GM12801 (cell line): ENCODE measurements around the gene AGR2.

Experiments used
- CTCF ChIP-seq: IDR thresholded peaks from one replicate; pipeline ENCODE4 v1.5.1; 2011; ENCODE audit warnings: control low read depth; ENCODE audit not compliant: insufficient read length; ENCODE audit errors: extremely low read depth

Gene AGR2

DNA sequence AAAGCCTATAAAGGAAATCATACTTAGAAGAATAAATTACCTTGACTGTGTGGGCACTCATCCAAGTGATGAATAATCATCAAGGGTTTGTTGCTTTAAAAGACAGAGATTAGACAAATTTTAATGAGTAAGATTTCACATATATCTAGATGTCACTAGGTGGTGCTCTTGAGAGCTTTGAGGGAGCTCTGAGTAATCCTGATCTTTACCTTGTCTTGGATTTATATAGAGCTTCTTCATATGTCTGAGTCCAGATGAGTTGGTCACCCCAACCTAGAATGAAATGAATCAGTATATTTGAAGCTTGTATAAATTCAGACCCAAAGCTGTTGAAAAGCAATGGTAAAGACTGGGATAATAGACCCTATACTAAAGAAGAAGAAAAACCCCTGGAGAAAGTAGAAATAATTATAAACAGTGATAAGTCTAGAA, 3.7 kb downstream of the AGR2 start:
- TF ChIP-seq CTCF: no peak

GRCh38 chr7:16795624-16796023, 9.2 kb downstream of the AGR2 start:
- no peak for TF ChIP-seq CTCF

GRCh38 chr7:16794986-16795385, 9.8 kb downstream of the AGR2 start:
- TF ChIP-seq CTCF: no peak

DNA sequence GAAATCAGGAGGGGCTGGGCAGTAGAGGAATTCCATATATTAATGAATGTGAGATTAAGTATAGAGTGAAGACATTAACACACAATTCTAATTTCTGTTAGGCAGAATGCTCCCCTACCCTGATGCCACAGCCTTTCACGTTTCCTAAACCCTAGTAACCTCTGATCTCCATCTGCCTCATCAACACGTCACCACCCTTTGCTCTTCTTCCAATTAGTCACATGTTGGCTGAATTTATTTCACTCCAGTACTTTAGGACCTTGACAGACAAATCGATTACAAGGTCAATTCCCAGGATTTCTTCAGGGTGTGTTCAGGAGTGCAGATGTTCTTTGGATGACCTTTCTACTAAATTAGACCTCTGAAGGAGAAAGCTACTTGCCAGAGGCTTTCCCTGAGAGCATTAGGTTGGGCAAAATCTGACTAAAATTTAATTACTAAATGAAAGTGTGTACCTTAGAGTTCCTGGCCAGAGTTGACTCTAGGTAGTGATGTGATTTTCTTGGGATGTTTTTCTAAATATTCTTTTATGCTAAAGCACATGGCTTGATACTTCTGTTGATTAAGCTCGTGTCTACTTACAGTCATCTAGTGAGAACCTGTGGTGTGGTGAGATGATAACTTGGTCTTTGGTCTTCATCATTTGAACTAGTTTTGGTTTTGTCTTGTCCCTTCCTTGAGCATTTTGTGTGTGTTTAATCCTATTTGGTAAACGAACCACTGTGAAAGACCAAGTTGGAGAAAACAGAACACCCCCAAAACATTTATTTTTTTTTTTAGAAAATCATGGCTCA, 12.7 kb downstream of the AGR2 start:
- no peak for TF ChIP-seq CTCF

DNA sequence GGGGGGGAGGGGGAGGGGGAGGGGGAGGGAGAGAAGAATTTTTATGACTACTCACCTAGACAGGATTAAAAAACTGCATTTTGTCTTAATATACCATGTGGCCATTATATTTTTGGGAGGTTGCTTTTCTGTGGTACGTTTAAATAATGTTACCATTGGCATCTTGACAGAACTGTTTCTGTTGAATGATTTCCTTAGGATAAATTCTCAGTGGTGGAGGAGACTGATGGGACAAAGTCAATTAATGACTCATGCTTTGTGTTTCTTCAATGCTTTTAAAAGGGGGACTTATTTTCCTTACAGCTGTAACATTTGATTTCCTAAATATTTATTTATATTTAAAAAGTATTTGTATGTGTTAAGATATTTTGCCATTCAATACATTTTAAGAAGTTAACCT, 13.7 kb downstream of the AGR2 start:
- no peak for TF ChIP-seq CTCF

- no peak for TF ChIP-seq CTCF
Measured at GRCh38 chr7:16787127-16787526, 17.7 kb downstream of the AGR2 start.

GRCh38 chr7:16786257-16786656, 18.5 kb downstream of the AGR2 start:
- TF ChIP-seq CTCF: no peak
